Measurements from ENCODE around the gene FOXP1. TPM values are rescaled to one million over a fixed set of nuclear protein-coding genes. Genes with fewer than 3 reads are reported as not detected.
A peak's percentile ranks its signal among the peaks of the same experiment; 100 is the strongest.

Gene FOXP1
- polyA plus RNA-seq, 4 donors: 16.0 to 45.3 (median 39.0) TPM

DNA sequence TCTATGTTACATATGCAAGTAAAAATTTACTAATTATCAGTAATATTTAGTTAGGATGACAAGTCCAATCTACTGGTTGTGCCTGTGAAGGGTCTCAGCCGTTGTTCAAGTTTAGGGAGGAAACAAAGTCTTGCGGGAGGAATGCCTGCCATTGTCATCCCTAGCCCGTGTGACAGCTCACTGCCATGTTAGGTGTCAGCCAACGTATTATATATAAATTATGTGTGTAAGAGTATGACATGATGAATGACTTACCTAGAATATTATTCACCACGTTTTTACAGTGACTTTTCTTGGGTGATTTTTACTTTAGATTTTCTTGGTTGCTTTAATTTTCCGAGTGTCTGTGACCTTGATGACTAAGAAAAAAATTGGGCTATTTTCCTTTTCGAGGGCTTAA, 656.7 kb downstream of the FOXP1 start:
- no peak for DNase-seq (ENCODE audit: low read depth in 4 of 4, low spot score in 3 of 4)

DNA sequence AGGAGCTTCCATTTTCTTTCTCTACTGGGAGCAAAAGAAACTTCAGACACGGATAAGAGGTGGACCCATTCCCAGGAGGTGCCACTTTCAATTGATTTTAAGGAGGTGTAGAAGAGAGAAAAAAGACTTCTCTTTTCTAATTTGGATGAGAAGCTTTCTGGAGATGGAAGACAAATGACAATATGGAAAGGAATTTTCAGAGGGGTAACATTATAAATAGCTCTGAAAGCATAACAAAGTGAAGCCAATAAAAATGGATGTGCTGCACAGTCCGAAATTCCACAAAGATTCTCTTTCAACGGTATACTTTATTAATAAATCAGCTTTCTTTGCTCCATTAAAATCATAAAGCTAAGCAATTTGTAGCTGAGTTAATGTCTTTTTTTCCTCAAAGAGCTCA, 663.9 kb downstream of the FOXP1 start:
- DNase-seq (ENCODE audit: low read depth in 4 of 4, low spot score in 3 of 4): no peak

DNA sequence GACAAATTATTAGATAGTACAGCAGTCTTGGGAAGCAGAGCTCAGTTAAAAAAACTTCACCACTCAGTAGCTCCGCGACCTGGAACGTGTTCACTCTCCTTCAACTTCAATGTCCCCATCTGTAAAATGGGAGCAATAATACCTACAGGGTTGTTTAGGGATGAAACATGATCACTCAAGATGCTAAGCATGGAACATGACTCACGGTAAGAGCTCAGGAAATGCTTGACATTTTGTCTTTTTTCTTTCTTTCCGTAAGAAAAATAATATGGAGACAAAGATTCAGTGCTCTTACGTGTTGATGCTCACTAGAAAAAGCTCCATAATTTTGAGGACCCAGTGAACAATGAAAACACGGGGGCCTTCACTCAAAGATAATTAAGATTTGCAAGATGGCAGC, 664.4 kb downstream of the FOXP1 start:
- DNase-seq (ENCODE audit: low read depth in 4 of 4, low spot score in 3 of 4): no peak

DNA sequence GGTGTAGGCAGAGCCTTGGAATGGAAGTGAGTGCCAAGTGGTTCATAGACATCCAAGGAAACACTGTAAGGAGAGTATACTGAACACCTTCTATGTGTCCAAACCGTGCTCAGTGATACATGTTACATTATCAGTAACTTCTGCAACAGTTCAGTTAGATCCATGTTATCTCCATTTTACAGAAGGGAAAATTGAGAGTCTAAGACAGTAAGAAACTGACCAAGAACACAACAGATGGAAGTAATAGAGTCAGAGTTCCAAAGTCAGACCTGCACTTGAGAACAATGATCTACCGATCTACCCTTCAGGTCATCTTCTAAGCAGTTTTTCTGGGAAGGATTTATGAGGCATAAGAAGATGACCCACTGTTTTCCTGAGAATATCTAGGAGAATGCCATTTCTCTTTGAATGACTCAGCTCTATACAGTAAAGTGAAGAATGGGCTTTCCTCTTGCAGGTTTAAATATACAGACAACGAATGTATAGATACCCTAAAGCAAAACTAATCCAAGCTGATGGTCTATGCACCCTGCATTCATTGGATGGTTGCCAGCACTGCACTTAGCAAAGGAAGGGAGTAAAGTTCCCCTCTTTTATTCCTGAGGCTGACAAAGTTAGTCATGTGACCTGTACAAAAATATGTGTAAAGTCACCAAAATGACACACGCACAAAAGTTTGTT, 667.0 kb downstream of the FOXP1 start:
- no peak for DNase-seq (ENCODE audit: low read depth in 4 of 4, low spot score in 3 of 4)

DNA sequence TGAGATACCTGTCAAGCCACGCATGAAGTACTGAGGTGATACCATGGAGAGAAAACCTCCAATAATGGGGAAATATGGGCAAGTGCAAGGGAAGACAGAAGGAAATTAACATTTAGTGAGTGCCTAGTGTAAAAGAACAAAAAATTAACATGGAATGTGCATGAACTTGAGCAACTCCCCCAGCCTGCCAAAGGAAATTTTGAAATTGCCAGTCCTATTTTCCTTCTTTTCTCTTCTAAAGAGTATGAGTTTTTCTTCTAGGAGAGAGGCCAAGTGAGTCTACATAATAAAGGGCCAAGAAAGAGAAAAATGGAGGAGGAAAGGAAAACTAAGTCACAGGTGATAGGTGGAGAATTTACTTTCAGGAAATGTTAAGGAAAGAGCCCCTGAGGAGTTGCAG, 668.7 kb downstream of the FOXP1 start:
- DNase-seq (ENCODE audit: low read depth in 4 of 4, low spot score in 3 of 4): no peak

DNA sequence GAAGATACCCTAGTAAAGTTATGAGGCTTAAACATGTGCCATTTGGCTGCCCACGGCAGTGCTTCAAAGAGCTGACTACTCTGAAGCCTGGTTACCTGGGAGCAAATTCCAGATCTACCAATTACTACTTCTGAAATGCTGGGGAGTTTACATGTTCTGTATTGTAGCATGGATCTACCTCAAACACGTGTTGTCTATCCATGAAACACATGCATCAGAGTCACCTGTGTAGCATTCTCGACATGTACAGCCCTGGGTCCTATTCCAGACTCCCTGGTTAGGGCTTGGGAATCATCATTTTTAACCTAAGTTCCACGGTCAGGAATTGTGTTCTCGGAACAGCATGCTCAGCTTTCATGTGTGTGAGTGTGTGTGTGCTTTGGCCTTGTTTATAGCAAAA, 671.8 kb downstream of the FOXP1 start:
- no peak for DNase-seq (ENCODE audit: low read depth in 4 of 4, low spot score in 3 of 4)

DNA sequence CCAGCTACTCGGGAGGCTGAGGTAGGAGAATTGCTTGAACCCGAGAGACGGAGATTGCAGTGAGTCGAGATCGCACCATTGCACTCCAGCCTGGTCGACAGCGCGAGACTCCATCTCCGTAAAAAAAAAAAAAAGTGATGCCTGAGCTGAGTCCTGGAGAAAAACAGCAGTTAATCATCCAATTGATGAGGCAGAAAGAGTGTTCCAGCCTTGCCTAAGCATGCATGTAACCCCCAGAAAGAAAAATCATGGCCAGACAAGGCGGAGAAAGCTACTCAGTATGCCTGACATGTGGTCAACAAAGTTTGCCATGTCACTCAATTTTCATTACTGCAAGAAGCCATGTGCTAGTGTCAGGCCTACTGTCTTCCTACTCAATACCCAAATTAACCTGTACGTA, 678.0 kb downstream of the FOXP1 start:
- peak in 2 of 4 donors; percentile 12 to 63 for DNase-seq (ENCODE audit: low read depth in 4 of 4, low spot score in 3 of 4)

Other genes starting within 250 kb of the FOXP1 start
- gene EIF4E3, start 141.7 kb upstream of the FOXP1 start, polyA plus RNA-seq (ENCODE audit: insufficient read length in 4 of 4): 10 to 100 TPM; 11.2 to 14.9 (median 12.5) TPM
- 1 to 10 TPM; 7.2 to 9.9 (median 8.9) TPM for gene GPR27, start 170.1 kb upstream of the FOXP1 start, polyA plus RNA-seq (ENCODE audit: insufficient read length in 4 of 4)
- under 1 TPM in 1 of 4 donors, not detected in 3; 0.53 TPM for gene PROK2, start 201.4 kb upstream of the FOXP1 start, polyA plus RNA-seq (ENCODE audit: insufficient read length in 4 of 4)

All from left renal pelvis (tissue), 4 donors.